Activated T-helper 2 cell treated with anti-CD3 and anti-CD28 coated beads, Interferon-gamma antibody, Interleukin-2, Interleukin-4, amounts not matched to agents 10 μg/mL and 5 μg/mL and 100 μg/mL, durations not matched to agents 14 hours and 24 hours and 36 hours (primary cell): ENCODE data around the gene COA5. TPM values are rescaled to one million over a fixed set of nuclear protein-coding genes. Genes with fewer than 3 reads are reported as not detected.

ENCODE experiments used
- DNase-seq: peaks from one replicate; pipeline ENCODE4 v3.0.0; 2021; ENCODE audit warnings: low spot score
- H3K27ac Mint-ChIP-seq: one replicate; pipeline ENCODE4 v1.8.0; 2021; ENCODE audit warnings: mixed read lengths
- H3K27me3 Mint-ChIP-seq: one replicate; pipeline ENCODE4 v1.8.0; 2021; ENCODE audit warnings: low read depth, mixed read lengths
- H3K36me3 Mint-ChIP-seq: one replicate; pipeline ENCODE4 v1.8.0; 2021; ENCODE audit warnings: low read depth, mixed read lengths
- H3K4me1 Mint-ChIP-seq: one replicate; pipeline ENCODE4 v1.8.0; 2021; ENCODE audit warnings: low read depth, mixed read lengths
- H3K4me3 Mint-ChIP-seq: one replicate; pipeline ENCODE4 v1.8.0; 2021; ENCODE audit warnings: low read depth, mild to moderate bottlenecking, moderate library complexity, mixed read lengths
- H3K9me3 Mint-ChIP-seq: one replicate; pipeline ENCODE4 v1.8.0; 2021; ENCODE audit warnings: mixed read lengths
- intact Hi-C: fragments of 100-400 bp; cut with micrococcal nuclease; formaldehyde crosslinking; loops from one replicate; pipeline ENCODE4 v1.15.1; 2023
- total RNA-seq: library from RNA; stranded (reverse); gene quantifications from 2 replicates; pipeline ENCODE4 v1.2.3, GENCODE V29; 2022

Gene COA5
- total RNA-seq = 20.9 and 23.9 TPM in 2 replicates

- peak; percentile 90 for DNase-seq
- H3K36me3 Mint-ChIP-seq = peaks cover 54% of the 10 kb centered on the region
- no peaks in the 10 kb centered on the region for H3K9me3 Mint-ChIP-seq
- intact Hi-C loops = loop anchor here (1.0 to 5.0 kb wide), 3 partner anchors 29 to 141 kb away; no protein-coding TSS in a partner anchor
- H3K27me3 Mint-ChIP-seq = no peaks in the 10 kb centered on the region
- peak within 1 kb of the TSS; percentile 93 for H3K4me3 Mint-ChIP-seq
- peak within 1 kb of the TSS; percentile 86 for H3K27ac Mint-ChIP-seq
- H3K4me1 Mint-ChIP-seq = peaks cover 56% of the 10 kb centered on the region
Measured at GRCh38 chr2:98608116-98608961, at the start of gene COA5, which contains the start of gene UNC50. Gene COA5, minus strand, starts transcription at chr2:98608512. Its CDS starts 107 bp downstream, at chr2:98608405. Gene UNC50, plus strand, starts transcription at chr2:98608589. Its CDS starts 1,171 bp downstream, at chr2:98609760.

- H3K27ac Mint-ChIP-seq = peak overlapping the region; percentile 84
- DNase-seq = no peak
- peak overlapping the region; percentile 60 for H3K4me3 Mint-ChIP-seq
- peaks cover 80% of the 10 kb centered on the region for H3K4me1 Mint-ChIP-seq
- peaks cover 63% of the 10 kb centered on the region for H3K36me3 Mint-ChIP-seq
- no peaks in the 10 kb centered on the region for H3K27me3 Mint-ChIP-seq
- H3K9me3 Mint-ChIP-seq = peaks cover 15% of the 10 kb centered on the region
- intact Hi-C loops = loop anchor here (5.0 kb wide), 1 partner anchor 49 kb away; the partner anchor contains the start of genes COA5 and UNC50
Measured at GRCh38 chr2:98656800-98657199, 48.5 kb upstream of the COA5 start.

GRCh38 chr2:98654699-98655495 lies 46.6 kb upstream of the COA5 start:
- H3K27ac Mint-ChIP-seq = peak overlapping the region; percentile 73
- no peak for DNase-seq
- peak overlapping the region; percentile 28 for H3K4me3 Mint-ChIP-seq
- H3K4me1 Mint-ChIP-seq = peaks cover 77% of the 10 kb centered on the region
- no peaks in the 10 kb centered on the region for H3K27me3 Mint-ChIP-seq
- H3K9me3 Mint-ChIP-seq = peaks cover 18% of the 10 kb centered on the region
- intact Hi-C loops = loop anchor here (5.0 kb wide), 1 partner anchor 48 kb away; the partner anchor contains the start of genes COA5 and UNC50
- H3K36me3 Mint-ChIP-seq = peaks cover 67% of the 10 kb centered on the region

GRCh38 chr2:98650998-98651397 lies 42.7 kb upstream of the COA5 start:
- no peak for DNase-seq
- no peaks in the 10 kb centered on the region for H3K27me3 Mint-ChIP-seq
- H3K36me3 Mint-ChIP-seq = peaks cover 74% of the 10 kb centered on the region
- no peak overlapping the region for H3K4me3 Mint-ChIP-seq
- H3K27ac Mint-ChIP-seq = no peak overlapping the region
- intact Hi-C loops = no loop called here
- peaks cover 20% of the 10 kb centered on the region for H3K9me3 Mint-ChIP-seq
- H3K4me1 Mint-ChIP-seq = peaks cover 60% of the 10 kb centered on the region

GRCh38 chr2:98649992-98650375 lies 41.7 kb upstream of the COA5 start:
- H3K27ac Mint-ChIP-seq = peak overlapping the region; percentile 48
- no peaks in the 10 kb centered on the region for H3K27me3 Mint-ChIP-seq
- no peak for DNase-seq
- H3K4me3 Mint-ChIP-seq = no peak overlapping the region
- intact Hi-C loops = loop anchor here (1.0 kb wide), 2 partner anchors 12 to 187 kb away; no protein-coding TSS in a partner anchor
- H3K4me1 Mint-ChIP-seq = peaks cover 54% of the 10 kb centered on the region
- H3K9me3 Mint-ChIP-seq = peaks cover 20% of the 10 kb centered on the region
- peaks cover 71% of the 10 kb centered on the region for H3K36me3 Mint-ChIP-seq

- Mint-ChIP-seq H3K27ac (peak overlapping the region; percentile 48), H3K36me3 (peaks cover 65% of the 10 kb centered on the region), H3K4me1 (peaks cover 49% of the 10 kb centered on the region), H3K27me3 (no peaks in the 10 kb centered on the region), H3K4me3 (no peak overlapping the region), H3K9me3 (peaks cover 20% of the 10 kb centered on the region)
- DNase-seq = peak; percentile 68
- intact Hi-C loops = loop anchor here (1.0 kb wide), 2 partner anchors 11 to 188 kb away; no protein-coding TSS in a partner anchor
Measured at GRCh38 chr2:98649135-98649991, 41.1 kb upstream of the COA5 start.

GRCh38 chr2:98648451-98648850 lies 40.1 kb upstream of the COA5 start:
- intact Hi-C loops = no loop called here
- H3K36me3 Mint-ChIP-seq = peaks cover 64% of the 10 kb centered on the region
- H3K27ac Mint-ChIP-seq = no peak overlapping the region
- peaks cover 44% of the 10 kb centered on the region for H3K4me1 Mint-ChIP-seq
- no peak for DNase-seq
- H3K27me3 Mint-ChIP-seq = no peaks in the 10 kb centered on the region
- H3K9me3 Mint-ChIP-seq = peaks cover 20% of the 10 kb centered on the region
- no peak overlapping the region for H3K4me3 Mint-ChIP-seq

GRCh38 chr2:98647636-98648035 lies 39.3 kb upstream of the COA5 start:
- H3K36me3 Mint-ChIP-seq = peaks cover 62% of the 10 kb centered on the region

GRCh38 chr2:98643496-98644100 lies 35.3 kb upstream of the COA5 start:
- Mint-ChIP-seq H3K9me3 (no peaks in the 10 kb centered on the region), H3K27ac (no peak overlapping the region), H3K36me3 (peaks cover 55% of the 10 kb centered on the region), H3K27me3 (no peaks in the 10 kb centered on the region), H3K4me3 (no peak overlapping the region), H3K4me1 (peaks cover 13% of the 10 kb centered on the region)
- intact Hi-C loops = no loop called here
- no peak for DNase-seq

More at GRCh38 chr2:98647636-98648035, 39.3 kb upstream of the COA5 start:
- no peak for DNase-seq
- Mint-ChIP-seq H3K4me1 (peaks cover 37% of the 10 kb centered on the region), H3K4me3 (no peak overlapping the region), H3K27me3 (no peaks in the 10 kb centered on the region), H3K27ac (no peak overlapping the region), H3K9me3 (peaks cover 20% of the 10 kb centered on the region)
- intact Hi-C loops = no loop called here

GRCh38 chr2:98637401-98638147 lies 29.3 kb upstream of the COA5 start:
- Mint-ChIP-seq H3K27ac (peak overlapping the region; percentile 84), H3K4me1 (peaks cover 44% of the 10 kb centered on the region), H3K4me3 (peak overlapping the region; percentile 49), H3K27me3 (no peaks in the 10 kb centered on the region), H3K36me3 (peaks cover 62% of the 10 kb centered on the region), H3K9me3 (no peaks in the 10 kb centered on the region)
- peak; percentile 53 for DNase-seq
- intact Hi-C loops = loop anchor here (1.0 to 10.0 kb wide), 6 partner anchors 12 to 517 kb away; partner anchors contain the start of genes COA5, LIPT1, TSGA10 and UNC50
